Retinal pigment epithelial cell (primary cell): ENCODE data around the gene FAM114A2.
"Not testable (repeated sequence)": the region's sequence is repeated elsewhere in the genome, so short reads cannot be mapped to it uniquely, and the experiment has no call there.

Source experiments
- DNase-seq: peaks from one replicate; pipeline ENCODE4 v3.0.0-alpha.2; 2010; ENCODE audit warnings: low read depth
- H3K4me3 ChIP-seq: 2 replicates; pipeline ENCODE4 v1.5.1; 2011; ENCODE audit warnings: mild to moderate bottlenecking, low read length, control low read depth, moderate library complexity
- TF ChIP-seq, protein P1 (sequence below): conservative IDR thresholded peaks from 2 replicates; pipeline ENCODE4 v1.5.1; 2011; ENCODE audit warnings: low read depth, low read length, control low read depth, inconsistent platforms

The FAM114A2 gene

DNA sequence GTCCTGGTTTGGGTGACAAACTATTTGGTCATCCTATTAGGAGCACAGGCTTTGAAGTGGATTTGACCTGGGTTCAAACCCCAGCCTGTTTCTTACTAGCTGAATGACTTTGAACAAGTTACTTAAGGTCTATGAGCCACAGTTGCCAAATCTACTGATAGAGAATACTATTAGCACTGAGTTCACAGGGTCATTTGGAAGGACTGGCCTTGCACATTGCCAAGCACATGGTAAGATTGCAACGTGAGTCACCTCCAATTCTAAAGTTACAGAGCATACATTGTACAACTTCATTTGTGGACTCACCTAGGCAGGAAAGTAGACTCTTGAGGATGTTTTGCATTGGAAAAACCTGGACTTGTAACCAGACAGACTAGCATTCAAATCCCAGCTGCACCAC lies 39.0 kb upstream of the FAM114A2 start:
- DNase-seq: peak; percentile 54
- no peak overlapping the region for H3K4me3 ChIP-seq
- TF ChIP-seq, protein P1, sequence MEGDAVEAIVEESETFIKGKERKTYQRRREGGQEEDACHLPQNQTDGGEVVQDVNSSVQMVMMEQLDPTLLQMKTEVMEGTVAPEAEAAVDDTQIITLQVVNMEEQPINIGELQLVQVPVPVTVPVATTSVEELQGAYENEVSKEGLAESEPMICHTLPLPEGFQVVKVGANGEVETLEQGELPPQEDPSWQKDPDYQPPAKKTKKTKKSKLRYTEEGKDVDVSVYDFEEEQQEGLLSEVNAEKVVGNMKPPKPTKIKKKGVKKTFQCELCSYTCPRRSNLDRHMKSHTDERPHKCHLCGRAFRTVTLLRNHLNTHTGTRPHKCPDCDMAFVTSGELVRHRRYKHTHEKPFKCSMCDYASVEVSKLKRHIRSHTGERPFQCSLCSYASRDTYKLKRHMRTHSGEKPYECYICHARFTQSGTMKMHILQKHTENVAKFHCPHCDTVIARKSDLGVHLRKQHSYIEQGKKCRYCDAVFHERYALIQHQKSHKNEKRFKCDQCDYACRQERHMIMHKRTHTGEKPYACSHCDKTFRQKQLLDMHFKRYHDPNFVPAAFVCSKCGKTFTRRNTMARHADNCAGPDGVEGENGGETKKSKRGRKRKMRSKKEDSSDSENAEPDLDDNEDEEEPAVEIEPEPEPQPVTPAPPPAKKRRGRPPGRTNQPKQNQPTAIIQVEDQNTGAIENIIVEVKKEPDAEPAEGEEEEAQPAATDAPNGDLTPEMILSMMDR: no peak

DNA sequence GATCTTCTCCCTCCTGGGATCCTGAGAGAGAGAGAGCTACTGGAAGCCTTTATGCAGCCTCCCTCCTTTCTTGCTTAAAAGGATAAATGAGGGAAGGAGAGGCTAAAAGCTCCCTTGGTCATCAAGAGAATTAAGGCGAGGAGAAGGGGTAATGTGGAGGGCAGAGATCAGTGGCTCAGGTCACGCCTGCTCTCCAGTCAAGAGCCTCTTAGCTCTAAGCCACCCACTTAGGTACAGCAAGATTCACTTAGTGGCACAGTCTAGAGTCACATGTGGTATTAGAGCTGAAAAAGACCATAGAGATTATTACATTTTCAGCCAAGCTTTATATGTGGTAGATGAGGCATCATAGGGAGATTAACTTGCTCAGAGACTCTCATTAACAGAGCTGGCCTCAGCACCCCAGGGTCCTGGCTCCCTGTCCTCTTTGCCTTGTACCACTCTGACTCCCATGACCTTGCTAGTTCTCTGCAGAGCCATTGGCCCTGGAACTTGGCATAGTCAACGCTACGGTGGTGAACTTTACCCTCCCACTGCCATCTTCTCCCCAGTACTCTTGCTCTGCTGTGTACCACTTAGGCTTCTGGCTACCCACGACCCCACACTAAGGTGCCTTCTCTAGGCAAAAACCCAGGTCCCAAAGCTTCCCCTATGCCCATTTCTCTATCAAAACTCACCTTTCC lies 37.7 kb upstream of the FAM114A2 start:
- peak; percentile 43 for DNase-seq
- no peak overlapping the region for H3K4me3 ChIP-seq
- TF ChIP-seq, protein P1: no peak

DNA sequence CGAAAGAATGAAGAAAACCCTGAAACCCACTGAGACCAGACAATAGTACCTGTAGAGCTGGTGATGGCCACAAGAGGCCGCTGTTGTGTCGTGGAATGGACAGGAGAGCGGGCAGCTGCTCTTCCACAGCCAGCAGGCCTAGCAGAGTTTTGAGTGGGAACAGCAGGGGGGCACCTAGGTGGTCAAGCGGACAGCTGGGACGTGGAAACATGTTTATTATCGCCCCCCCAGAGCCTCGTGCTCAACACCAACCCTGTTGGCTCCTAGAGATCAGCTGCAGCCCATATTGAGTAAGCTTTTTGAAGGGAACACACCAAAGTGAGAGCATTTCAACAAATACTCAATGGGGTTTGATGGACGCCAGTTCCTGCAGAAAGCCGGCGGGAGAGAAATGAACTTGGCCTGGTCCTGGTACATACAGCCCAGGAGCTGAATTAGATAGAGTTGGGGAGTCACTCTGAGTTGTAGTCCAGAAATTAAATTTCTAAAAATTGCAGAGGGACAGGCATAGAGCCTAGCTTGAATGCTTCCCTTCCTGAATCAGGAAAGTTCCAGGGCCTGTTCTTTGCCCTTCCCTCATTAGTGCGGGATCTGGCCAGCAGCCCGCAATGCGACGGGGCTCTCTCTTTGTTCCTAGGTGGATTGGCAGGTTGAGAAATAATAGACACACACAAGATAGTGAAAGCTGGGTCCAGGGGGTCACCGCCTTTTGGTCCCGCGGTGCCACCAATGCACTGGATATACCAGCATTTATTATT lies 33.9 kb upstream of the FAM114A2 start:
- no peak for DNase-seq
- TF ChIP-seq, protein P1: peak; percentile 90
- H3K4me3 ChIP-seq: no peak overlapping the region

DNA sequence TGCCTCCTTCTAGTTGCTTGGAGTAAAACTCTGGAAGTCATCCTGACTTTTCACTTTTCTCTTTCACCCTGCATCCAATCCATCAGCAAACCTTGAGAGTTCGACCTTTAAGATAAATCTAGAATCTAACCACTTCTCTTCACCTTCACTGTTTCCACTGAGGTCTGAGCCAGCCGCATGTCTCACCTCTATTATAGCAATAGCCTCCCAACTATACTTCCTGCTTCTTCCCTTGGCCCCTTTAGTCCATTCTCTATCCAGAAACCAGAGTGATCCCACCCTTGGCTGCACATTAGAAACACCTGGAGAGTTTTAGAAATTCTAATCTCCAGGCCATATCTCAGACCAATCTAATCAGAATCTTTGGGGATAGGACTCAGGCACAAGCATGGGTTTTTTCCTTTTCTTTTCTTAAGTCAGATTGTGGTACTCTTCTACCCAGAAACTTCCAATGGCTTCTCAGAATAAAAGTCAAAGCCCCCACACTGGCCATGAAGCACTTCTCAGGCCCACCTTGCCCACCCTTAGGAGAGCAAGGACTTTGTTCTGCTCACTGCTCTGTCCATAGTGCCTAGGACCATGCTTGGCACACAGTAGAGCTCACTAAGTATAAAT lies 33.2 kb upstream of the FAM114A2 start:
- TF ChIP-seq, protein P1: no peak
- no peak overlapping the region for H3K4me3 ChIP-seq
- no peak for DNase-seq

DNA sequence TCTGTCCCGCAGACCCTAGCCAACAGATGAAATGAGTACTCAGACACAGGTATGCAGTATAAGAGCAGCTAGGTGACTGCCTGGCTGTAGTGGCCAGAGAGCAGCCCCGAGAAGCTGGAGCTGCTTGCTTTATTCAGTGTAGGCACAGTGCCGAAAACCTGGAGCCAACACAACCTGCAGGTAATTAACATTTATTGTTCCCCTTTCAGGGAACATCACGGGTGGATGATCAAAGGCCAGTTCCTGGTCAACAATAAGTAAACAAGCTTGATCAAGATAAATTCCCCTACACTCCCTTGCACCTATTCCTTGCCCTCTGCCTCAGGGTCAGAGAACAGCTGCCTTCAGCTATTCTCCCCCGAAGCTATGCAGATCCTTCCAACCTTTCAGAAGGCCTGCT lies 31.1 kb upstream of the FAM114A2 start:
- DNase-seq, H3K4me3 ChIP-seq: not testable (repeated sequence)

DNA sequence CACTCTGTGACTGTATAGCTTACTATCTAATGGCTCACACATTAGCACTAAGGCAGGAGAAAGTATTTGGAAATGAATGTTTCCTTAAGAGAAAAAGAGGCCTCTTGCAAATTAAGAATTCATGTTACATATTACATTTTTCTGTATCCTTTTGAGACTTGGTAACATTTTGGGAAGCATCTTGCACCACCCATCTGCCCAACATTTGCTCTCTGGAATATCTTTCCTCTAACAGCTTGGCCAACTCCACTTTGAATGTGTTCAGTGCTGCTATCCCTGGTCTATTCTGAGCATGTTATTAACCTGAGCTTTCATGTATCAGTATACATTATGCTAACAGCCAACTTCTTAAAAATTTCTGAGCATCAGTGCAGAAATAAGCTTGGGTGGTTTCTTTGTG lies 27.3 kb upstream of the FAM114A2 start:
- no peak overlapping the region for H3K4me3 ChIP-seq
- TF ChIP-seq, protein P1: no peak
- no peak for DNase-seq

DNA sequence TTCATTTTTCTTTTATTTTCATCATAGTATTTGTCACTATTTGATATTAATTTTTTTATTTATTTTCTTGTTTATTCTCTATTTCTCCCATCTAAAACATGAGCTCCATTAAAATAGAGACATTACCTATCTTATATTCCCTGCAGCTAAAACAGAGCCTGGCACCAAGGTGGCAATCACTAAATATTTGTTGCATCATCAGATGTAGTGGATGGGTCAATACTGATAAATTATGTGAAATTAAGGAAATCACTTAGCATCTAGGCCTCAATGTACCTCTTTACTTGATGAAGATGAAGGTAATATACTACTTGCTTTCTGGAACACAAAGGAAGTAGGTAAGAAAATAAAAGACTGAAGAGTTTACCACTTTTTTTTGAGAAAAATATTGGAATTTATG lies 24.7 kb upstream of the FAM114A2 start:
- no peak overlapping the region for H3K4me3 ChIP-seq
- TF ChIP-seq, protein P1: no peak
- DNase-seq: no peak
